HepG2 (cell line): Measurements from ENCODE around the gene PPARA.

Source experiments
- BRF2 ChIP-seq: sonication (generic); formaldehyde crosslinking; IDR thresholded peaks from 2 replicates; pipeline ENCODE4 v1.8.1; 2022; ENCODE audit warnings: mild to moderate bottlenecking, missing genetic modification reagents
- HCFC1 ChIP-seq: fragments of 150-350 bp; IDR thresholded peaks from 2 replicates; pipeline ENCODE4 v1.6.1; 2014; ENCODE audit warnings: low read depth, low read length
- HIVEP1 ChIP-seq: sonication (generic); formaldehyde crosslinking; IDR thresholded peaks from 2 replicates; pipeline ENCODE4 v1.4.0; 2020; ENCODE audit warnings: mild to moderate bottlenecking, missing genetic modification reagents
- ZFP82 ChIP-seq: sonication (generic); formaldehyde crosslinking; IDR thresholded peaks from 2 replicates; pipeline ENCODE4 v1.5.1; 2020; ENCODE audit warnings: mild to moderate bottlenecking, missing genetic modification reagents, borderline replicate concordance
- ZNF383 ChIP-seq: sonication (generic); formaldehyde crosslinking; IDR thresholded peaks from 2 replicates; pipeline ENCODE4 v1.4.0; 2020; ENCODE audit warnings: missing genetic modification reagents, mild to moderate bottlenecking, borderline replicate concordance
- ZNF792 ChIP-seq: IDR thresholded peaks from 2 replicates; pipeline ENCODE4 v1.6.1; 2016

GRCh38 chr22:46286006-46286405, 135.7 kb downstream of the PPARA start:
- no peak for TF ChIP-seq HIVEP1 (CRISPR knock-in tag)
- no peak for TF ChIP-seq ZNF792 (CRISPR knock-in tag)
- TF ChIP-seq BRF2, result no peak
- no peak for TF ChIP-seq ZFP82 (CRISPR knock-in tag)
- TF ChIP-seq HCFC1, result no peak
- no peak for TF ChIP-seq ZNF383 (CRISPR knock-in tag)
